ENCODE measurements around the gene CREB5.

Gene CREB5

GRCh38 chr7:28753613-28754012, 341.3 kb downstream of the CREB5 start:
- H3K4me3 ChIP-seq (ENCODE audit: low read depth in 1 of 5, low read length in 5 of 5) = no peak overlapping the region
- H3K4me1 ChIP-seq (ENCODE audit: control insufficient read depth in 5 of 5, insufficient read depth in 5 of 5, low read length in 5 of 5) = peaks cover 0 to 8% (median 4%) of the 10 kb centered on the region in 5 donors
- no peaks in the 10 kb centered on the region for H3K27me3 ChIP-seq (ENCODE audit: control insufficient read depth in 5 of 5, insufficient read depth in 4 of 5, low read length in 5 of 5)
- no peak overlapping the region for H3K27ac ChIP-seq (ENCODE audit: low read depth, low read length)
- no peak overlapping the region for H3K9ac ChIP-seq (ENCODE audit: low read length in 5 of 5)
- H3K9me3 ChIP-seq (ENCODE audit: control insufficient read depth in 5 of 5, low read length in 5 of 5) = no peaks in the 10 kb centered on the region
- peaks cover 0 to 6% (median 0%) of the 10 kb centered on the region in 5 donors for H3K36me3 ChIP-seq (ENCODE audit: control insufficient read depth in 5 of 5, insufficient read depth in 5 of 5, low read length in 5 of 5)

- no peak overlapping the region for H3K27ac ChIP-seq (ENCODE audit: low read depth, low read length)
- no peak overlapping the region for H3K9ac ChIP-seq (ENCODE audit: low read length in 5 of 5)
- H3K4me3 ChIP-seq (ENCODE audit: low read depth in 1 of 5, low read length in 5 of 5) = no peak overlapping the region
- no peaks in the 10 kb centered on the region for H3K9me3 ChIP-seq (ENCODE audit: control insufficient read depth in 5 of 5, low read length in 5 of 5)
- H3K4me1 ChIP-seq (ENCODE audit: control insufficient read depth in 5 of 5, insufficient read depth in 5 of 5, low read length in 5 of 5) = peaks cover 0 to 8% (median 4%) of the 10 kb centered on the region in 5 donors
- peaks cover 0 to 6% (median 0%) of the 10 kb centered on the region in 5 donors for H3K36me3 ChIP-seq (ENCODE audit: control insufficient read depth in 5 of 5, insufficient read depth in 5 of 5, low read length in 5 of 5)
- no peaks in the 10 kb centered on the region for H3K27me3 ChIP-seq (ENCODE audit: control insufficient read depth in 5 of 5, insufficient read depth in 4 of 5, low read length in 5 of 5)
Observed at GRCh38 chr7:28754027-28754426, 341.7 kb downstream of the CREB5 start.

- no peak overlapping the region for H3K9ac ChIP-seq (ENCODE audit: low read length in 5 of 5)
Observed at GRCh38 chr7:28754447-28754846, 342.1 kb downstream of the CREB5 start.

GRCh38 chr7:28755255-28755654, 342.9 kb downstream of the CREB5 start:
- Histone ChIP-seq H3K4me3 (ENCODE audit: low read depth in 1 of 5, low read length in 5 of 5) (no peak overlapping the region), H3K27ac (ENCODE audit: low read depth, low read length) (no peak overlapping the region), H3K27me3 (ENCODE audit: control insufficient read depth in 5 of 5, insufficient read depth in 4 of 5, low read length in 5 of 5) (no peaks in the 10 kb centered on the region), H3K9me3 (ENCODE audit: control insufficient read depth in 5 of 5, low read length in 5 of 5) (no peaks in the 10 kb centered on the region), H3K36me3 (ENCODE audit: control insufficient read depth in 5 of 5, insufficient read depth in 5 of 5, low read length in 5 of 5) (peaks cover 0 to 6% (median 0%) of the 10 kb centered on the region in 5 donors), H3K4me1 (ENCODE audit: control insufficient read depth in 5 of 5, insufficient read depth in 5 of 5, low read length in 5 of 5) (peaks cover 0 to 10% (median 4%) of the 10 kb centered on the region in 5 donors), H3K9ac (ENCODE audit: low read length in 5 of 5) (no peak overlapping the region)

More at GRCh38 chr7:28754447-28754846, 342.1 kb downstream of the CREB5 start:
- Histone ChIP-seq H3K4me1 (ENCODE audit: control insufficient read depth in 5 of 5, insufficient read depth in 5 of 5, low read length in 5 of 5) (peaks cover 0 to 8% (median 4%) of the 10 kb centered on the region in 5 donors), H3K36me3 (ENCODE audit: control insufficient read depth in 5 of 5, insufficient read depth in 5 of 5, low read length in 5 of 5) (peaks cover 0 to 6% (median 0%) of the 10 kb centered on the region in 5 donors), H3K4me3 (ENCODE audit: low read depth in 1 of 5, low read length in 5 of 5) (no peak overlapping the region), H3K27ac (ENCODE audit: low read depth, low read length) (no peak overlapping the region), H3K9me3 (ENCODE audit: control insufficient read depth in 5 of 5, low read length in 5 of 5) (no peaks in the 10 kb centered on the region), H3K27me3 (ENCODE audit: control insufficient read depth in 5 of 5, insufficient read depth in 4 of 5, low read length in 5 of 5) (no peaks in the 10 kb centered on the region)

- Histone ChIP-seq H3K27me3 (ENCODE audit: control insufficient read depth in 5 of 5, insufficient read depth in 4 of 5, low read length in 5 of 5) (no peaks in the 10 kb centered on the region), H3K9me3 (ENCODE audit: control insufficient read depth in 5 of 5, low read length in 5 of 5) (no peaks in the 10 kb centered on the region), H3K27ac (ENCODE audit: low read depth, low read length) (no peak overlapping the region), H3K36me3 (ENCODE audit: control insufficient read depth in 5 of 5, insufficient read depth in 5 of 5, low read length in 5 of 5) (peaks cover 0 to 6% (median 0%) of the 10 kb centered on the region in 5 donors), H3K4me1 (ENCODE audit: control insufficient read depth in 5 of 5, insufficient read depth in 5 of 5, low read length in 5 of 5) (peaks cover 0 to 10% (median 4%) of the 10 kb centered on the region in 5 donors), H3K4me3 (ENCODE audit: low read depth in 1 of 5, low read length in 5 of 5) (no peak overlapping the region), H3K9ac (ENCODE audit: low read length in 5 of 5) (no peak overlapping the region)
Observed at GRCh38 chr7:28758186-28758585, 345.9 kb downstream of the CREB5 start.

- Histone ChIP-seq H3K4me3 (ENCODE audit: low read depth in 1 of 5, low read length in 5 of 5) (no peak overlapping the region), H3K4me1 (ENCODE audit: control insufficient read depth in 5 of 5, insufficient read depth in 5 of 5, low read length in 5 of 5) (peaks cover 0 to 10% (median 4%) of the 10 kb centered on the region in 5 donors), H3K27me3 (ENCODE audit: control insufficient read depth in 5 of 5, insufficient read depth in 4 of 5, low read length in 5 of 5) (no peaks in the 10 kb centered on the region), H3K9me3 (ENCODE audit: control insufficient read depth in 5 of 5, low read length in 5 of 5) (no peaks in the 10 kb centered on the region), H3K27ac (ENCODE audit: low read depth, low read length) (no peak overlapping the region), H3K9ac (ENCODE audit: low read length in 5 of 5) (no peak overlapping the region), H3K36me3 (ENCODE audit: control insufficient read depth in 5 of 5, insufficient read depth in 5 of 5, low read length in 5 of 5) (peaks cover 0 to 6% (median 0%) of the 10 kb centered on the region in 5 donors)
Observed at GRCh38 chr7:28759475-28759971, 347.2 kb downstream of the CREB5 start.

- Histone ChIP-seq H3K27me3 (ENCODE audit: control insufficient read depth in 5 of 5, insufficient read depth in 4 of 5, low read length in 5 of 5) (no peaks in the 10 kb centered on the region), H3K27ac (ENCODE audit: low read depth, low read length) (no peak overlapping the region), H3K9ac (ENCODE audit: low read length in 5 of 5) (no peak overlapping the region), H3K9me3 (ENCODE audit: control insufficient read depth in 5 of 5, low read length in 5 of 5) (no peaks in the 10 kb centered on the region), H3K4me3 (ENCODE audit: low read depth in 1 of 5, low read length in 5 of 5) (no peak overlapping the region), H3K4me1 (ENCODE audit: control insufficient read depth in 5 of 5, insufficient read depth in 5 of 5, low read length in 5 of 5) (peaks cover 0 to 5% (median 0%) of the 10 kb centered on the region in 5 donors), H3K36me3 (ENCODE audit: control insufficient read depth in 5 of 5, insufficient read depth in 5 of 5, low read length in 5 of 5) (peaks cover 0 to 4% (median 0%) of the 10 kb centered on the region in 5 donors)
Observed at GRCh38 chr7:28761505-28761904, 349.2 kb downstream of the CREB5 start.

GRCh38 chr7:28762651-28763050, 350.3 kb downstream of the CREB5 start:
- H3K27ac ChIP-seq (ENCODE audit: low read depth, low read length) = no peak overlapping the region
- H3K36me3 ChIP-seq (ENCODE audit: control insufficient read depth in 5 of 5, insufficient read depth in 5 of 5, low read length in 5 of 5) = peaks cover 0 to 4% (median 0%) of the 10 kb centered on the region in 5 donors
- H3K4me1 ChIP-seq (ENCODE audit: control insufficient read depth in 5 of 5, insufficient read depth in 5 of 5, low read length in 5 of 5) = peaks cover 0 to 8% (median 7%) of the 10 kb centered on the region in 5 donors
- no peaks in the 10 kb centered on the region for H3K9me3 ChIP-seq (ENCODE audit: control insufficient read depth in 5 of 5, low read length in 5 of 5)
- H3K27me3 ChIP-seq (ENCODE audit: control insufficient read depth in 5 of 5, insufficient read depth in 4 of 5, low read length in 5 of 5) = no peaks in the 10 kb centered on the region
- H3K4me3 ChIP-seq (ENCODE audit: low read depth in 1 of 5, low read length in 5 of 5) = no peak overlapping the region
- no peak overlapping the region for H3K9ac ChIP-seq (ENCODE audit: low read length in 5 of 5)

- Histone ChIP-seq H3K27ac (ENCODE audit: low read depth, low read length) (no peak overlapping the region), H3K36me3 (ENCODE audit: control insufficient read depth in 5 of 5, insufficient read depth in 5 of 5, low read length in 5 of 5) (no peaks in the 10 kb centered on the region), H3K27me3 (ENCODE audit: control insufficient read depth in 5 of 5, insufficient read depth in 4 of 5, low read length in 5 of 5) (no peaks in the 10 kb centered on the region), H3K4me3 (ENCODE audit: low read depth in 1 of 5, low read length in 5 of 5) (no peak overlapping the region), H3K4me1 (ENCODE audit: control insufficient read depth in 5 of 5, insufficient read depth in 5 of 5, low read length in 5 of 5) (peaks cover 0 to 11% (median 4%) of the 10 kb centered on the region in 5 donors), H3K9ac (ENCODE audit: low read length in 5 of 5) (no peak overlapping the region), H3K9me3 (ENCODE audit: control insufficient read depth in 5 of 5, low read length in 5 of 5) (no peaks in the 10 kb centered on the region)
Observed at GRCh38 chr7:28766359-28766758, 354.0 kb downstream of the CREB5 start.

- H3K9ac ChIP-seq (ENCODE audit: low read length in 5 of 5) = no peak overlapping the region
- H3K9me3 ChIP-seq (ENCODE audit: control insufficient read depth in 5 of 5, low read length in 5 of 5) = no peaks in the 10 kb centered on the region
- no peaks in the 10 kb centered on the region for H3K36me3 ChIP-seq (ENCODE audit: control insufficient read depth in 5 of 5, insufficient read depth in 5 of 5, low read length in 5 of 5)
- H3K4me1 ChIP-seq (ENCODE audit: control insufficient read depth in 5 of 5, insufficient read depth in 5 of 5, low read length in 5 of 5) = peaks cover 0 to 11% (median 4%) of the 10 kb centered on the region in 5 donors
- no peak overlapping the region for H3K4me3 ChIP-seq (ENCODE audit: low read depth in 1 of 5, low read length in 5 of 5)
- H3K27me3 ChIP-seq (ENCODE audit: control insufficient read depth in 5 of 5, insufficient read depth in 4 of 5, low read length in 5 of 5) = no peaks in the 10 kb centered on the region
- H3K27ac ChIP-seq (ENCODE audit: low read depth, low read length) = no peak overlapping the region
Observed at GRCh38 chr7:28767356-28767755, 355.0 kb downstream of the CREB5 start.

All from subcutaneous abdominal adipose tissue (tissue), 5 donors.